ENCODE results near the gene CD200. TPM values are rescaled to one million over a fixed set of nuclear protein-coding genes. Genes with fewer than 3 reads are reported as not detected.

The CD200 gene
- total and polyA plus RNA-seq, 9 of the 15 experiments (the other 6 are each of a cell fraction or from before 2014, with no cell fraction given) = 0.13 TPM; not detected in 8

Other genes starting within 250 kb of the CD200 start
- gene C3orf52, start 246.8 kb upstream of the CD200 start, total RNA-seq (2014; rRNA removed) = 2.8 and 3.2 TPM in 2 replicates
- gene C3orf52, start 246.8 kb upstream of the CD200 start, total RNA-seq (2014; rRNA removed; fragmentation: Illumina TruSeq; extraction: Trizol) = 5.0 and 5.2 TPM in 2 replicates
- 3.2 and 3.6 TPM in 2 replicates for gene C3orf52, start 246.8 kb upstream of the CD200 start, total RNA-seq (2015; rRNA removed; fragmentation: Illumina TruSeq; extraction: Trizol)
- 3.4 and 4.0 TPM in 2 replicates for gene C3orf52, start 246.8 kb upstream of the CD200 start, total RNA-seq (2021)
- gene C3orf52, start 246.8 kb upstream of the CD200 start, polyA plus RNA-seq (2011; rRNA removed) = 2.4 and 6.1 TPM in 2 replicates
- 3.3 and 3.8 TPM in 2 replicates for gene C3orf52, start 246.8 kb upstream of the CD200 start, polyA plus RNA-seq (2014; fragmentation: Illumina TruSeq; extraction: Trizol)
- 1 to 10 TPM; 5.5 to 5.6 TPM for gene C3orf52, start 246.8 kb upstream of the CD200 start, polyA plus RNA-seq (2014; fragmentation: Nextera tagmentation; extraction: Ambion mirVana)
- gene C3orf52, start 246.8 kb upstream of the CD200 start, polyA plus RNA-seq (2014; rRNA removed) = 3.4 and 3.5 TPM in 2 replicates
- gene GCSAM, start 199.9 kb upstream of the CD200 start, total RNA-seq (2014; rRNA removed) = not detected in 2 replicates
- not detected in 2 replicates for gene GCSAM, start 199.9 kb upstream of the CD200 start, total RNA-seq (2014; rRNA removed; fragmentation: Illumina TruSeq; extraction: Trizol)
- gene GCSAM, start 199.9 kb upstream of the CD200 start, total RNA-seq (2015; rRNA removed; fragmentation: Illumina TruSeq; extraction: Trizol) = not detected in 2 replicates
- gene GCSAM, start 199.9 kb upstream of the CD200 start, total RNA-seq (2021) = 0.04 TPM in 1 of 2 replicates, not detected in the other
- gene GCSAM, start 199.9 kb upstream of the CD200 start, polyA plus RNA-seq (2011; rRNA removed) = not detected in 2 replicates
- gene GCSAM, start 199.9 kb upstream of the CD200 start, polyA plus RNA-seq (2014; fragmentation: Illumina TruSeq; extraction: Trizol) = not detected in 2 replicates
- gene GCSAM, start 199.9 kb upstream of the CD200 start, polyA plus RNA-seq (2014; fragmentation: Nextera tagmentation; extraction: Ambion mirVana) = under 1 TPM in 1 of 2 experiments, not detected in 1; 0.10 TPM
- not detected in 2 replicates for gene GCSAM, start 199.9 kb upstream of the CD200 start, polyA plus RNA-seq (2014; rRNA removed)
- not detected in 2 replicates for gene SLC9C1, start 38.9 kb upstream of the CD200 start, total RNA-seq (2014; rRNA removed)
- not detected in 2 replicates for gene SLC9C1, start 38.9 kb upstream of the CD200 start, total RNA-seq (2014; rRNA removed; fragmentation: Illumina TruSeq; extraction: Trizol)
- gene SLC9C1, start 38.9 kb upstream of the CD200 start, total RNA-seq (2015; rRNA removed; fragmentation: Illumina TruSeq; extraction: Trizol) = not detected in 2 replicates
- gene SLC9C1, start 38.9 kb upstream of the CD200 start, total RNA-seq (2021) = not detected in 2 replicates
- gene SLC9C1, start 38.9 kb upstream of the CD200 start, polyA plus RNA-seq (2011; rRNA removed) = not detected in 2 replicates
- not detected in 2 replicates for gene SLC9C1, start 38.9 kb upstream of the CD200 start, polyA plus RNA-seq (2014; fragmentation: Illumina TruSeq; extraction: Trizol)
- not detected for gene SLC9C1, start 38.9 kb upstream of the CD200 start, polyA plus RNA-seq (2014; fragmentation: Nextera tagmentation; extraction: Ambion mirVana)
- not detected in 2 replicates for gene SLC9C1, start 38.9 kb upstream of the CD200 start, polyA plus RNA-seq (2014; rRNA removed)
- not detected in 2 replicates for gene BTLA, start 166.3 kb downstream of the CD200 start, total RNA-seq (2014; rRNA removed)
- not detected in 2 replicates for gene BTLA, start 166.3 kb downstream of the CD200 start, total RNA-seq (2014; rRNA removed; fragmentation: Illumina TruSeq; extraction: Trizol)
- gene BTLA, start 166.3 kb downstream of the CD200 start, total RNA-seq (2015; rRNA removed; fragmentation: Illumina TruSeq; extraction: Trizol) = not detected in 2 replicates
- 0.22 TPM in 1 of 2 replicates, not detected in the other for gene BTLA, start 166.3 kb downstream of the CD200 start, total RNA-seq (2021)
- 0.04 TPM in 1 of 2 replicates, not detected in the other for gene BTLA, start 166.3 kb downstream of the CD200 start, polyA plus RNA-seq (2011; rRNA removed)
- gene BTLA, start 166.3 kb downstream of the CD200 start, polyA plus RNA-seq (2014; fragmentation: Illumina TruSeq; extraction: Trizol) = not detected in 2 replicates
- not detected for gene BTLA, start 166.3 kb downstream of the CD200 start, polyA plus RNA-seq (2014; fragmentation: Nextera tagmentation; extraction: Ambion mirVana)
- gene BTLA, start 166.3 kb downstream of the CD200 start, polyA plus RNA-seq (2014; rRNA removed) = not detected in 2 replicates
- 92.1 and 107 TPM in 2 replicates for gene ATG3, start 228.8 kb downstream of the CD200 start, total RNA-seq (2014; rRNA removed)
- 58.5 and 66.0 TPM in 2 replicates for gene ATG3, start 228.8 kb downstream of the CD200 start, total RNA-seq (2014; rRNA removed; fragmentation: Illumina TruSeq; extraction: Trizol)
- gene ATG3, start 228.8 kb downstream of the CD200 start, total RNA-seq (2015; rRNA removed; fragmentation: Illumina TruSeq; extraction: Trizol) = 63.8 and 67.0 TPM in 2 replicates
- 61.9 and 64.7 TPM in 2 replicates for gene ATG3, start 228.8 kb downstream of the CD200 start, total RNA-seq (2021)
- 39.2 and 52.0 TPM in 2 replicates for gene ATG3, start 228.8 kb downstream of the CD200 start, polyA plus RNA-seq (2011; rRNA removed)
- gene ATG3, start 228.8 kb downstream of the CD200 start, polyA plus RNA-seq (2014; fragmentation: Illumina TruSeq; extraction: Trizol) = 73.3 and 83.7 TPM in 2 replicates
- 10 to 100 TPM; 48.7 to 60.9 TPM for gene ATG3, start 228.8 kb downstream of the CD200 start, polyA plus RNA-seq (2014; fragmentation: Nextera tagmentation; extraction: Ambion mirVana)
- gene ATG3, start 228.8 kb downstream of the CD200 start, polyA plus RNA-seq (2014; rRNA removed) = 60.7 and 69.3 TPM in 2 replicates
- 4.0 and 6.7 TPM in 2 replicates for gene SLC35A5, start 228.9 kb downstream of the CD200 start, total RNA-seq (2014; rRNA removed)
- 10.9 and 14.6 TPM in 2 replicates for gene SLC35A5, start 228.9 kb downstream of the CD200 start, total RNA-seq (2014; rRNA removed; fragmentation: Illumina TruSeq; extraction: Trizol)
- 7.8 and 9.6 TPM in 2 replicates for gene SLC35A5, start 228.9 kb downstream of the CD200 start, total RNA-seq (2015; rRNA removed; fragmentation: Illumina TruSeq; extraction: Trizol)
- gene SLC35A5, start 228.9 kb downstream of the CD200 start, total RNA-seq (2021) = 8.4 and 10.6 TPM in 2 replicates
- gene SLC35A5, start 228.9 kb downstream of the CD200 start, polyA plus RNA-seq (2011; rRNA removed) = 10.5 and 11.9 TPM in 2 replicates
- gene SLC35A5, start 228.9 kb downstream of the CD200 start, polyA plus RNA-seq (2014; fragmentation: Illumina TruSeq; extraction: Trizol) = 8.4 and 9.7 TPM in 2 replicates
- 10 to 100 TPM; 12.9 to 13.0 TPM for gene SLC35A5, start 228.9 kb downstream of the CD200 start, polyA plus RNA-seq (2014; fragmentation: Nextera tagmentation; extraction: Ambion mirVana)
- gene SLC35A5, start 228.9 kb downstream of the CD200 start, polyA plus RNA-seq (2014; rRNA removed) = 4.9 and 8.0 TPM in 2 replicates

Data from K562 (cell line).